T47D (cell line): Measurements from ENCODE around the gene IAH1.

Source experiments
- DNase-seq, 2 experiments: peaks; one replicate each; pipeline versions ENCODE4 v3.0.0 to v3.0.0-alpha.2; 2011 to 2012; ENCODE audit warnings: low read depth in 1 of 2, low spot score in 1 of 2
- JUND ChIP-seq: IDR thresholded peaks from 2 replicates; pipeline ENCODE4 v1.6.1; 2012; ENCODE audit warnings: low read depth
- in situ Hi-C: cut with HindIII; loops from 2 replicates; pipeline ENCODE4 v1.10.0; 2016; ENCODE audit warnings: low sequenced_read_pairs, low pct_unique_long_range_greater_than_20kb

Gene IAH1, protein sequence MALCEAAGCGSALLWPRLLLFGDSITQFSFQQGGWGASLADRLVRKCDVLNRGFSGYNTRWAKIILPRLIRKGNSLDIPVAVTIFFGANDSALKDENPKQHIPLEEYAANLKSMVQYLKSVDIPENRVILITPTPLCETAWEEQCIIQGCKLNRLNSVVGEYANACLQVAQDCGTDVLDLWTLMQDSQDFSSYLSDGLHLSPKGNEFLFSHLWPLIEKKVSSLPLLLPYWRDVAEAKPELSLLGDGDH

DNA sequence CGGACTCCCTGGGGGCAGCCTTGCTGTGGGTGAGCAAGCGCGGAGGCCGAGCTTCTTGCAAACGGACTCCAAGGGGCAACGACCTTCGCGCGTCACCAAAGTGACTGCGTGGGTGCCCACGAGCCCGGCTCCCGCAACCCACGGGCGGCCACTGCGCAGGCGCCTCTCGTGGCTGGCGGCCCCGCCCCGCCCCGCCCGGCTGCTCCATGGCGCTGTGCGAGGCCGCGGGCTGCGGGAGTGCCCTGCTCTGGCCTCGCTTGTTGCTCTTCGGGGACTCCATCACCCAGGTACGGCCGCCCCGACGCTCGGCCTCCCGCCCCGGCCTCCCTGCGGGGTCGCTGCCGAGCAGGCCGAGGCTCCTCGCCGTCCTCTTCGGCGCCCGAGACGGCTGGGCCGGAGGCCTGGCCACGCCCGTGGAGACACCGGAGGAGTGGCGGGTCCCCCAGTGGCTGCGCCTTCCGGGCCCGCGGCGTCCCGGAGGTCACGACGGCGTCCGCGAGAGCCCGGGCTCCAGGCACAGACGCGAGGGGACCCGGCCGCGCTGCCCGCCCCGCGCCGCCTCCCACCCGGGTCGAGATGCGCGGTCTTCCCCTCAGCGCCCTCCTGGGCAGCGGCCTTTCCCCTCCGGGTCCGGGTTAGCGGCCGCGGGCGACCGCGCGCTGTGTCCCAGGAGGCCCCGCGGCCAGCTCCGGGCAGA is at the start of gene IAH1:
IAH1 (plus strand) TSS at position 191 of the 697 bp plus-strand sequence; CDS start at position 207, 16 bp downstream.
- TF ChIP-seq JUND = no peak
- peak; percentile 51 to 81 for DNase-seq
- in situ Hi-C loops = no loop called here

DNA sequence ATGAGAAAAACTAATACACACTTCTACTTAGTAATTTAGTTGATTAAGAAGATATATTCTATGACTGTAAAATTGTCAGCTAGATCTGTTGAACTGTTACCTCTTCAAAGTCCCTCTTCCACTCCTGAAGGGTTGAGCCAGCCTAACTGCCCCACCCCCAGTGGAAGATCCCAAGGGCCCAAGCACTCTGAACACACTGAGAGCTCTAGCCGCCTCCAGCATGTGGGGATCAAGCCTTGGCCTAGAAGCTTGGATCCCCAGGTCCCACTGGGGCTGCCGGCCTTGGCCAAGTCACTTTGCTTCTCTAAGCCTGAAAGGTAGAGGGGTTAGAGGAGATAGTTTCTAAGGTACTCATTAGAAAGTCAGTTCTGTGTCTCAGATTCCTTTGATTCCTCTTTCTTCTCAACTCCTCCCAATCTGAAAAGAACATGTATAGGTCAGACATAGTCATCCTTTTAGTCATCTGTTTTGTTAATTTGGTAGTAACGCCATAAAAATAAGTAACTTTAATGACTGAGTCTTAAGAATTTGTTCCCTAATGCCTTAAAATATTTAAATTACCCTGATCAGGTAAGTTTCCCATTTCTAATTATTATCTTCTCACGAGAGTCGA is 45.3 kb upstream of the IAH1 start:
- no peak for TF ChIP-seq JUND
- in situ Hi-C loops = no loop called here

DNA sequence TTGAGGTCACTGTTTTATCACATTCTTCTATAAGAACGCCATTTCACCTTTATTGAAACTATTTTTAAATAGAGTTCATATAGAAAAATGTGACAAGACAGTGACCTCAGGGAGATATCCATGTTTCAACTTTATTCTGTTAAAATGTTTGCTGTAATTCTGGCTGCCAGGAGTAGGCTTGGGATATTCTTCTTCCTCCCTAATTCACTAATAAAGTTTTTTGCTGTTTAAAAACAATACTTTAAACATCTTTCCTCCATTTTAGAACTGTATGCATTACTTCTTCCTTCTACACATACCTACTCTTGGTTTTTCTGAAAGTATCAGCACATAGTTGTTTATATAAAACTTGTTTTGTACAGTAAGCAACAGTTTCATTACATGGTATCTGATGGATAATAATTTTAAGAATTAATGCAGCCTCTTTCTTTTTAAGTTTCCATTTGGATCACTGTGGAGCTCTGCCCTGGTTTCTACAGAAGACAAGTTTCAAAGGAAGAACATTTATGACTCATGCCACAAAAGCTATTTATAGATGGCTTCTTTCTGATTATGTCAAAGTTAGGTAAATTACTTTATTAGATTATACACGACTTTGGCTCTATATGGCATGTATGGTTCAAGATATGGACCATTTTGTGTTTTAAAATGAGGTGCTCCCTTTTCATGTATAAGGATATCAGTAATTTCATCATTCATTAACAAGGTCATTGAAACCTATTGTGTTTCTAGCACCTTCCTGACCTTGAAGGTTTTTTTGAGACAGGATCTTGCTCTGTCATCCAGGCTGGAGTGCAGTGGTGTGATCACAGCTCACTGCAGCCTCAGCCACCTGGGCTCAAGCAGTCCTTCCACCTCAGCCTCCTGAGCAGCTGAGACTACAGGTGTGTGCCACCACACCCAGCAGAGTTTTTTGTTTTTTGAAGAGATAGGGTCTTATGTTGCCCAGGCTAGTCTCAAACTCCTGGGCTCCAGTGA is 43.7 kb upstream of the IAH1 start:
- TF ChIP-seq JUND = no peak
- DNase-seq = no peak
- in situ Hi-C loops = no loop called here

More for the DNA sequence above, 45.3 kb upstream of the IAH1 start:
- DNase-seq = no peak

DNA sequence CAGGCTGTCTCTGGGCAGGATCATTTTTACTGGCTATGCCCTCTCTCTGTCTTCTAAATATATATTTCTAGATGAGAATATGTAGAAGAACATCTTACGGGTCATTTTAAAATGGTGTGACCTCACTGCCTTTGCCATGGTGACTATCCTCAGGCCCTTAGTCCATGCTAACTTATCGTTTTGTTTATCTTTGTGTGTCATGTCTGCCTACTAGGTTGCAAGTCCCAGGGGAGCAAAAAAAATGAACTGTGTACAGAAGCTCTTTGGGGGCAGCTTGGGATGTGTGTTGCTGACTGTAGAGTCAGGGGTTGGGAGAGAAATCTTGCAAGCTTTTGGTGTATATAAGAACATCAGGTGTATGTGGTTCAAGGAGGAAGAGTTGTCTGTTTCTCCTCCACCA is 39.9 kb upstream of the IAH1 start:
- DNase-seq = no peak
- no peak for TF ChIP-seq JUND
- in situ Hi-C loops = no loop called here

DNA sequence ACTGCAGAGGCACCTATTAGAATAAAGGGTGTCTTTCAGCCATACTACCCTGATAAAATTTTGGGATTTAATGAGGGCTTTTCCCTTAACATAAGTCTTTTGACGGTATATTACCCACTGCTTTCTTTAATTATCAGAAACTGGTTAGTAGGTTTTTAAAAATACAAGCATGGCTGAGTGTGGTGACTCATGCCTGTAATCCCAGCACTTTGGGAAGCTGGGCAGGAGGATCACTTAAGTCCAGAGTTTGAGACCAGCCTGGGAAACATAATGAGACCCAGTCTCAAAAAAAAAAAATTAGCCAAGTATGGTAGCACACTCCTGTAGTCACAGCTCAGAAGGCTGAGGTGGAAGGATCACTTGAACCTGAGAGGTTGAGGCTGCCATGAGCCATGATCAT is 34.8 kb upstream of the IAH1 start:
- no peak for TF ChIP-seq JUND
- in situ Hi-C loops = no loop called here
- DNase-seq = no peak

DNA sequence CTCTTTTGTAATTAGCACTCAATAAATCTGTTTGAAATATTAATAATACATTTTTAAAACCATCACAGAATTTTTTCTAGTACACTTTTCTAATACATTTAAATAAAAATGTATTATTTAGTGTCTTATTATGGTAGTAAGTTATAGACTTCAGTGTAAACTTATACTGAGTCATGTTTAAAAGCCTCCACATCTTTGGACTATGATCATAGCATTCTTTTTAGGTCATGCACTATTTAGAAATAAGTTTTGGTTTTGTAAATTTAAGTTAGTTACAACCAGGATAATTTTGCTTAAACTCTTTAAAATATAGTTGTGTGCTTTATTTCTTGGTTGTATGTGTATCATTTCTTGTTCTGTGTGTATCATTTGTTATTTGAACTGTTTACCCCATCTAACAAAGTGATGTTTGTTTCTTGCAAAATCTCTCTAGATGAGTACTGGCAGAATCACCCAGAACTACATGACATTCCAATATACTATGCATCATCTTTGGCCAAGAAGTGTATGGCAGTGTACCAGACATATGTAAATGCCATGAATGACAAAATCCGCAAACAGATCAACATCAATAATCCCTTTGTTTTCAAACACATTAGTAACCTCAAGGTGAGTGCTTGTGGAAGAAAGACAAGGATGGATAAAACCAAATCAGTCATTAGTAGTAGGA is 34.2 kb upstream of the IAH1 start:
- in situ Hi-C loops = no loop called here
- TF ChIP-seq JUND = no peak
- no peak for DNase-seq

DNA sequence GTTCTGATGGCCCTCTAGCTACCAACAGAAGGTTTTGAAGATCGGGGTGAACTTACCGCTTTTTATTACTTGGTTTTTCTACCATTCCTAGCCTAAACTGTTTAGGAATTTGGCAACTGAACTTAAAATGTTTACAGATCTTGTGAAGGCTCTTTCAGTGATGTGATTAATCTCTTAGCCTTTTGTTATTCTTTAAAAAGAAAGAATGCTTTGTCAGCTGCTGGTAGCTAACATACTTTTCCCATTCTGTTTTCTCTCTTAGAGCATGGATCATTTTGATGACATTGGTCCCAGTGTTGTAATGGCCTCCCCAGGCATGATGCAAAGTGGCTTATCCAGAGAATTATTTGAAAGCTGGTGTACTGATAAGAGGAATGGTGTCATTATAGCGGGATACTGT is 32.8 kb upstream of the IAH1 start:
- no peak for DNase-seq
- TF ChIP-seq JUND = no peak
- in situ Hi-C loops = no loop called here

DNA sequence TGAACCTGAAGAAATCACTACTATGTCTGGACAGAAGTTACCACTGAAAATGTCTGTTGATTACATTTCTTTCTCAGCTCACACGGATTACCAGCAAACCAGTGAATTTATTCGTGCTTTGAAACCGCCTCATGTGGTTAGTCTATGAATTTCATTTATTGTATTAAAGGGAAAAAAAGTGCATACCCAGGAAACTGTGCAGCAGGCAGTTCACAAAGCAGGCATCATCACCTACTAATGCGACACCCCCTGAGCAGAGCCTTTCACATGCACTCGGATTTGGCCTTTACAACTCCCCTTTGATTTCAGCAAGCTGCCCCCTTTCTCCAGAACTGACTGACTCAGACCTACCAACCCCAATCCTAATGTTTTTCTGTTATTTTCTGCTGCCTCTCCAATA is 30.8 kb upstream of the IAH1 start:
- no peak for TF ChIP-seq JUND

DNA sequence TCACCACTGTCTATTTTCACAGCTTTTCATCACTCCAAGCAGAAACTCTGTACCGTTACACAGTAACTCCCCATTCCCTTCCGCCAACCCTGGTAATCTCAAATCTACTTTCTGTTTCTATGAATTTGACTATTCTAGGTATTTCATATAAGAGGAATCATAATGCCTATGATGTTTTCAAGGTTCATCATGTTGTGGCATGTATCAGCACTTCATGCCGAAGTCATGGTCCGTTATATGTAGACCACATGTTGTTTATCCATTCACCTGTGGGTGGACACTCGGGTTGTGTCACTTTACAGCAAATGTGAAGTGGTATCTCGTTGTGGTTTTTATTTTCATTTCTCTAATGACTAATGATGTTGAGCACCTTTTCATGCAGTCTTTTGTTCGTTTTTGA is 29.3 kb upstream of the IAH1 start:
- in situ Hi-C loops = no loop called here
- DNase-seq = no peak
- TF ChIP-seq JUND = no peak

More for the DNA sequence above, 30.8 kb upstream of the IAH1 start:
- in situ Hi-C loops = no loop called here
- DNase-seq = no peak

DNA sequence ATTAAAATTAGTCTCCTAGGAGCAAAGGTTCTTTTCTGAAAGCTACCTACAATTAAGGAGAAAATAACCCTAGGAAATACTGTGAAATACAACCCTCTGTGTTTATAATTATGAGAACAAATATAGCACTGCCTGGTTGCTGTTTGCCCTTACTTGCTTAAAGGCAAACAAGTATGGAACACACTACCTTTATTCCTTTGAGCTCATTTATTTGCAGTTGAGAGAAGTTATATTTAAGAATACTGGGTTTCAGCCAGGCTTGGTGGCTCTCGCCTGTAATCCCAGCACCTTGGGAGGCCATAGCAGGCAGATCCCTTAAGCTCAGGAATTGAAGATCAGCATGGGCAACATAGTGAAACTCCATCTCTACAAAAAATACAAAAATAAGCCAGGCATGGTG is 23.1 kb upstream of the IAH1 start:
- no peak for DNase-seq
- no peak for TF ChIP-seq JUND
- in situ Hi-C loops = no loop called here

DNA sequence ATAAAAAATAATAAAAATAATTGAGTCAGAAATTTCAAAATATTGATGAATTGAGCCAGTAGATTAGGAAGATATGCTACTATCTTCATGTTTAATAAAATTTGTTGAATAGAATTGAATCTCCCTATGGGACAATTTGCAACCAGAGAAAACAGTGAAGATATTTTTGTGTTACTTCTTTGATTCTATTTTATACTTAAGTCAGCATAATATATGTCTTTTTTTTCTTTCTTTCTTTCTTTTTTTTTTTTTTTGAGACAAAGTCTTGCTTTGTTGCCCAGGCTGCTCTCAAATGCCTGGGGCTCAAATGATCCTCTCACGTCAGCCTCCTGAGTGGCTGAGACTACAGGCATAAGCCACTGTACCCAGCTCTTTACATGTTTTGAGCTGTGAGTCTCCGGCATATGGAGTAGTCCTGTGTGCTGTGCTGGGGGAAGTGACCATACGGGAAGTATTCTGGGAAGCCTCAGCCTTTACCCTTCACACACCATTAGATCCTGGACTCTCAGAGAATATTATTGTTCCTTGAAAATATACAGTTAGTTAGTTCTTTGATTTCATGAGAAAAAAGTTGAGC is 13.8 kb upstream of the IAH1 start:
- no peak for DNase-seq
- TF ChIP-seq JUND = no peak
- in situ Hi-C loops = no loop called here
